Amniotic epithelial cell (primary cell): ENCODE data around the gene ACO2.
A peak's percentile ranks its signal among the peaks of the same experiment; 100 is the strongest.

Experiments used
- DNase-seq: peaks from one replicate; pipeline ENCODE4 v3.0.0-alpha.2; 2010; ENCODE audit warnings: low read depth

ACO2 gene

DNA sequence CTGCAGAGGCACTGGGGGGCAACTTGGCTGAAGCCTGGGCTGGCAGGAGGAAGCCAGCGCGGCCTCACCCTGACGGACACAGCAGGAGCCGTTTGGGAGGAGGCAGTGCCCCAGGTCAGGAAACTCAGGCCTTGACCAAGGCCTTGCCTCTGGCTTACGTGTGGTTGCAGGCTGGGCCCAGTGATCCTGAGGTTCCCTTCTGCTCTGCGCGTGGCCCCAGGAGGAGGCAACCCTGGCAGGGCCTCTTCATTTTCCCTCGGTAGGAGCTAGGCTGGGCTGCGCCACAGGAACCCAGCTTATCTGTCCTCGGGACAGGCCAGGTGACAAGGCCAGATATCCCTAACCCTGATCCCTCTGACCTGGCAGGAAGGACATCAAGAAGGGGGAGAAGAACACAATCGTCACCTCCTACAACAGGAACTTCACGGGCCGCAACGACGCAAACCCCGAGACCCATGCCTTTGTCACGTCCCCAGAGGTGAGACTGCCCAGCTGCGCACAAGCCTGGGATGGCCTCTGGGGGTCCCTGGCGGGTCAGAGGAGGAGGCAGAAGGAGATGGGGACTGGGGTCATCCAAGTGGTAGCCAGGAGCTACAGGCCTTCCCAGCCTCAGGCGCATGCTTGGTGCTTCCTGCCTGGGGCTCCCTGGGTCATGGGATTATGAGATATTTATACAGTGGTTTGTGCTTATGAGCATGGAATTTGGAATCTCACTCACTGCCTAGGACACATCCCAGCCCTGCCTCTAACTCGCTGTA, 54.7 kb downstream of the ACO2 start:
- DNase-seq = peak; percentile 92

- DNase-seq = peak; percentile 91
Observed at GRCh38 chr22:41524251-41524661, 55.3 kb downstream of the ACO2 start.

GRCh38 chr22:41524809-41525449, 56.0 kb downstream of the ACO2 start:
- peak; percentile 50 for DNase-seq

GRCh38 chr22:41525450-41526225, 56.7 kb downstream of the ACO2 start:
- no peak for DNase-seq

DNA sequence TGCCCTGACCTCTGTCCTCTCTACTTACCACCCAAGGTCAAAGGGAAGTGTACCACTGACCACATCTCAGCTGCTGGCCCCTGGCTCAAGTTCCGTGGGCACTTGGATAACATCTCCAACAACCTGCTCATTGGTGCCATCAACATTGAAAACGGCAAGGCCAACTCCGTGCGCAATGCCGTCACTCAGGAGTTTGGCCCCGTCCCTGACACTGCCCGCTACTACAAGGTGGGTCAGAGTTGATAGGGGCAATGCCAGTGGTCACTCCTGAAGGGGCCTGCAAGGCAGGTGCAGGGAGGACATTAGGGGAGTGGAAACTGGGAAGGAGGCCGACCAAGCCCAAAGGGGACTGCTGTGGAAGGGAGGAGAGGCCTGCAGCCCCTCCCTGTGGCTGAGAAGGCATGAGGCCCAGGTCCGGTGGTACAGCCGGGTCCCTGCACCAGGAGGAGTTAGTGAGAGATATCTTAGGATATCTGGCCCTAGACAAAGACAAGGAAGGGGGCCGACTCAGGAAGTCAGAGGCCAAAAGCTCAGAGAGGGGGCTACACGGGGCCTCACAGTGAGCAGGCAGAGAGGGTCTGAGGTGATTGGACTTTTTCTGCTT, 57.4 kb downstream of the ACO2 start:
- no peak for DNase-seq

GRCh38 chr22:41526830-41527799, 58.2 kb downstream of the ACO2 start:
- DNase-seq = no peak

GRCh38 chr22:41528132-41528766, 59.3 kb downstream of the ACO2 start:
- DNase-seq = no peak

DNA sequence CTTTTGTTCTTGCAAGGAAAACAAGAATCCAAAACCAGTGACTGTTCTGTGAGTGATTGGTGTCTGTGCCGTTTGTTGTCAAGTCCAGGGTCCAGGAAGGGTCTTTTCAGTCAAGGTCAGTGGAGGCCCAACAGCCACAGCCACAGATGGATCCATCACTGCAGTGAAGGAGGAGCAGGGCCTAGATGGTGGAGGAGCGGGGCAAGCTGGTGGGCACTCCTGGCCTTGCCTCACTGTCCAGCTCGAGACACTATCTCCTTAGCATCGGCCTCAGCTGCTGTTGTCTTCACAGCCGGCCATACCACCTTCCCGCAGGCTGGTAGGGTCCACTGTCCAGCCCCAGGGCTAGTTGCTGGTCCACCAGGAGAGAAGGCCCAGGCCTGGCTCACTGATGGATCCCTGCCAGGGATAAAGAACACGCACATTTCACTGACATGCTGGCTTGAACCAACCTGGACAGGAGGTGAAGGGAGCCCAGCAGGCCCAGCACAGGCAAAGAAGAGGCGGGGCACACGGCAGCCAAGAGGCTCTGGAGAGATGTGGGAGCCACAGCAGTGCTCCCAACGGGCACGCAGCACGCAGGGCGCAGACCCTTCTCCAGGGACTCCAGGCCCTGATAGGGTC, 60.1 kb downstream of the ACO2 start:
- no peak for DNase-seq

DNA sequence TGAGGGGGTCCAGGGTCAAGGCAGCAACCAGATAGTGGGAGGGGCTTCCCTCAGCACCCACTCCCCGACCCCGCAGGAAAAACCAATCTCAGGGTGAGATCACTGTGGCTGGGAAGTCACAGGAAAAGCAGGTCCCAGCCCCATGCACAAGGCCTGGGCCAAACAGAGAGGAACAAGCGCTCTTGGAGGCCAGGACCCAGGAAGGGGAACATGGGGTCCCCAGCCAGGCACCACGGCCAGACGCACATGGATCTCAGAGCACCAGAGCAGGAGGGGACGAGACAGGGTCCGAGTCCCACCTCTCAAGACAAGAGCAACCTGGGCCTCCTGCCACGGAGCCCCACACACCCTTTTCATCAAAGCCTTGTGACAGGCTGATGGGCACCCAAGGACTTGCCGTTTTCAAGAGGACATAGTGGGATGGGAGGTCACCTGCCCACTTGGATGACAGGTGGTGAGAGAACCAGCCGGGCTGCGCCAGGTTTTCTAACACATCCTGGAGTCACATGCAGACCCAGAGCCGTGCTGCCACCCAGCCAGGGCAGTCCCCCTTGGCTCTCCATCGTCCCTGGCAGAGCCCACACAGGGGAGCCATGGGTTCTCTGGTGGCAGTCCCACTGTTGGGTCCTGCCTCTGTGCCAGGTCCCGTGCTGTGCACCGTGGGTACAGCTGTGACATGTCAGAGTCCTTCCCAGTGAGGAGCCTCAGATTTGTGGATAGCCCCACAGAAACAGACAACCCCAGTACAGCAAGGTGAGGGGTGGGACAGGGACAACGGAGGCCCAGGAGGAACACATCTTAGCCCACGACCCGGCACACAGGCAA, 62.2 kb downstream of the ACO2 start:
- DNase-seq = no peak

DNA sequence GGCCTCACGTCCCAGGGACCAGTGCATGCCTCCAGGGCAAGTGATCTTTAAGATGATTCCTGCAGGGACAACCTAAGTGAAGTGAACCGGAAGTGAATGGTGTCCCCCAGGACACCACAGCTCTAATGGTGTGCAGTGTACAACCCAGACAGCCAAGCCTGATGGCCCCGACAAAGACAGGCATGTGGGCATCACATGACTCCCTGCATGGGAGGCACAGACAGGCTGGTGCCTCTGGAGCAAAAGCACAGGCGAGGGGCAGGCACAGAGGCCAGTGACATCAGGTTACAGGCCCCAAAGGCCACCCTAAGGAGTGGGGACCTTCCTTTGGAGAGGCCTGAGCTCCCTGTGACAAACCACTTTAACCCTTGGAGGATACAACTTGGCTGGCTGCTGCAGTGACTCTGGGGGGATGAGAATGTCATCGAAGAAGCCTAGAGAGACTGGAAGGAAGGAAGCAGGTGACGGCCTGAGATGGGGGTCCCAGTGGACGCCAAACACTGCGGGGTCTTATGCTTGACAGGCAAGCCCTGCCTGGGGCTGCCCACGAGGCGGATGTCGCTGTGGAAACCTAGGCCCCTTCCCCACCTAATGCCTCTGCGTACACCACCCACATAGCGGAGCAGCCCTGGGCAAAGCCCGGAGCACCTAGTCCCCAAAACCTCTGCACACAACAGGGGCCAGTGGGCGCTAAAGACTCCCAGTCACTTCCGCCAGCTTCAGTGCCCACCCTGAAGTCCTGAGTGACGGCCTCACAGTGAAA, 63.0 kb downstream of the ACO2 start:
- no peak for DNase-seq

DNA sequence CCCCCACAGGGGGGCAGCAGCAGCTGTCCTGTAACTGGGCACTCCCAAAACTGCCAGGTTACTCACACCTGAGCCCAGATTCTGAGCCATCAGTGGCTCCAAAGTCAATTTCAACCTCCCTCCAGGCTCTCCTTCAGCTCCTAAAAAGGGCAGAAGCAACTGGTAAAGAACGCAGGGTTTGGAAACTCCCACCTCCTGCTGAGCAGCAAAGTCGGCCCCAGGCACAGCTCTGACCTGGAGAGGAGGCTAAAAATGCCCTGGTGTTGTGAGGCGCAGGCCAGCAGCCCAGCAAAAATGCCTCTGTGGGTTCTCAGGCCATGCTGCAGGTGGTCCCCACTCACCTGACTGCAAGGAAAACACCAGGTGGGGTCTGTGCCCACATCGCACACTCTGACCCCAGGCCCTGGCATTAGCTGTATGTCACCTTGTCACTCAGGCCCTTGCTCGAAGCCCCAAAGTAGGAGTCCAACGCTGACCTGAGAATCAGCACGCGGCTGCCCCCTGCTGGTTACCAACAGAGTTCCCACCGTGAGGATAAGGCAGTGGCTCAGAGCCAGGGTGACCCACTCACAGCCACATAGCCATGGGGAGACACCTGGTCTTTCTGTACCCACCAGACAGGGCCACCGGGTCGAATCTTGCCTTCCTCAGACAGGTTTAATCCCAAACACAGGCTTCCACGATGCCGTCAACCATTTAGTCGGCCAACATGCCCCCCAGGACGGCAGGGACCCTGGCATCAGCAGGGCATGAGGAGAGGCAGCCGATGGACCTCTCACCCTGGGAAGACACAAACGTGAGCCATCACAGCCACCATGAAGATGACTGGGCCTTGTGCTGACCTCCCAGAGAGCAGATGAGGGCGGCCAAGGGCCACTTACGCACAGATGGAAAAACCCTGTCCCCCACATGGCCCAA, 64.2 kb downstream of the ACO2 start:
- DNase-seq = peak; percentile 44

GRCh38 chr22:41534219-41534618, 65.3 kb downstream of the ACO2 start:
- no peak for DNase-seq

DNA sequence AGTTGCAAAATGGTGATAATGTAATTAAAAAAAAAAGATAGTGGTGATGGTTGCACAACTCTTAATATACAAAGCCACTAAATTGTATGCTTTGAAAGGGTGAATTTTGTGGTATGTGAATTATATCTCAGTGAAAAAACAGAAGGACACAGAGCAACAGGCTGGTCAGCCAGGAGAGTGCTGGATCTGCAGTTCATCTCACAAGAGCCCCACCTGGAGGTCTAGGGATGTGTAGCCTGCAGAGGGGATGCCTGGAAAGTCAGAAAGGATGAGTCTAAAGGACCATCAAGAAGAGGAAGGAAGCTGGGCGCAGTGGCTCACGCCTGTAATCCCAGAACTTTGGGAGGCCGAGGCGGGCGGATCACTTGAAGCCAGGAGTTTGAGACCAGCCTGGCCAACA, 66.3 kb downstream of the ACO2 start:
- peak; percentile 56 for DNase-seq

- DNase-seq = no peak
Observed at GRCh38 chr22:41537203-41537602, 68.3 kb downstream of the ACO2 start.

GRCh38 chr22:41538583-41538982, 69.7 kb downstream of the ACO2 start:
- DNase-seq = no peak

- DNase-seq = peak; percentile 46
Observed at GRCh38 chr22:41539146-41540005, 70.5 kb downstream of the ACO2 start.

GRCh38 chr22:41540006-41540315, 71.0 kb downstream of the ACO2 start:
- DNase-seq = no peak
